Measurements from ENCODE around the gene GLIPR2. TPM values are rescaled to one million over a fixed set of nuclear protein-coding genes. Genes with fewer than 3 reads are reported as not detected.
"Not testable (repeated sequence)": the region's sequence is repeated elsewhere in the genome, so short reads cannot be mapped to it uniquely, and the experiment has no call there.

Gene GLIPR2
- 6.3 TPM for total RNA-seq (ENCODE audit: unreplicated experiment)
- long read RNA-seq, partial matches to known transcripts = 0 of 3 reads
- long read RNA-seq, other reads (novel, unspliced or antisense) = 0 of 3 reads

DNA sequence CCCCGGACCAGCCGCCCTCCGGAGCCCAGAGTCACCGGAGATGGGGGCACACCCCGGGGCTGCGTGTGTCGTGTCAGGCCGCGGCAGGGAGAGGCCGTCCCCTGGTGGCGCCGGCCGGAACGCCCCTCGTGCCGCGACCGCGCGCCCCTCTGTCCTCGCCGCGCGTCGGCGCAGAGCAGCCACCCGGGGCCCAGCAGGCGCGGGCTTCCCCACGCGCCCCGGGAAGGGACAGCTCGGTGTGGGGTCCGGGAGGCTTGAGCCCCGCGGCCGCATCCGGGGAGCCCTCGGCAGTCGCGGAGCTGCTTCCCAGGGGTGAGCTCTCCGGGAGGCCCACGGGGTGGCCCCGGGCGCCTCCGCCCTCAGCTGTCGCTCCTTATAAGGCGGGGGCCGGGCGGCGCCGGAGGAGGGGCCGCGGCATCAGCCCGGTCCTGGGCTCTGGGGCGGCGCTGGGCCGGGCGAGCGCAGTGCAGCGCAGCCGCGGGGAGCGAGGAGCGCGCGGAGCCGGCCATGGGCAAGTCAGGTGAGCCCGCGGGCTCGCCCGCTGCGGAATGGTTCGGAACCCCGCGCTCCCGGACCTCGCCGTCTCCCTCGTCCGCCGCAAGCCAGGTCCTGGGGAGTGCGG lies at the start of gene GLIPR2:
TSS of gene GLIPR2 (plus strand) at position 462 of the 622 bp plus-strand sequence. CDS start at position 508, 46 bp downstream.
- Mint-ChIP-seq H3K4me3 (ENCODE audit: unreplicated experiment) (peak within 1 kb of the TSS; percentile 93), H3K27me3 (ENCODE audit: unreplicated experiment) (peaks cover 22% of the 10 kb centered on the region), H3K9me3 (ENCODE audit: unreplicated experiment) (no peaks in the 10 kb centered on the region), H3K27ac (ENCODE audit: unreplicated experiment) (peak within 1 kb of the TSS; percentile 48), H3K36me3 (ENCODE audit: low read depth, unreplicated experiment) (peaks cover 3% of the 10 kb centered on the region), H3K4me1 (ENCODE audit: unreplicated experiment) (peaks cover 7% of the 10 kb centered on the region)
- TF ChIP-seq, protein P1, sequence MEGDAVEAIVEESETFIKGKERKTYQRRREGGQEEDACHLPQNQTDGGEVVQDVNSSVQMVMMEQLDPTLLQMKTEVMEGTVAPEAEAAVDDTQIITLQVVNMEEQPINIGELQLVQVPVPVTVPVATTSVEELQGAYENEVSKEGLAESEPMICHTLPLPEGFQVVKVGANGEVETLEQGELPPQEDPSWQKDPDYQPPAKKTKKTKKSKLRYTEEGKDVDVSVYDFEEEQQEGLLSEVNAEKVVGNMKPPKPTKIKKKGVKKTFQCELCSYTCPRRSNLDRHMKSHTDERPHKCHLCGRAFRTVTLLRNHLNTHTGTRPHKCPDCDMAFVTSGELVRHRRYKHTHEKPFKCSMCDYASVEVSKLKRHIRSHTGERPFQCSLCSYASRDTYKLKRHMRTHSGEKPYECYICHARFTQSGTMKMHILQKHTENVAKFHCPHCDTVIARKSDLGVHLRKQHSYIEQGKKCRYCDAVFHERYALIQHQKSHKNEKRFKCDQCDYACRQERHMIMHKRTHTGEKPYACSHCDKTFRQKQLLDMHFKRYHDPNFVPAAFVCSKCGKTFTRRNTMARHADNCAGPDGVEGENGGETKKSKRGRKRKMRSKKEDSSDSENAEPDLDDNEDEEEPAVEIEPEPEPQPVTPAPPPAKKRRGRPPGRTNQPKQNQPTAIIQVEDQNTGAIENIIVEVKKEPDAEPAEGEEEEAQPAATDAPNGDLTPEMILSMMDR (IDR thresholded peaks at IDR 0.05; ENCODE audit: unreplicated experiment) = no peak
- DNase-seq (ENCODE audit: low spot score) = peak; percentile 47

GRCh38 chr9:36087054-36087453 lies 49.5 kb upstream of the GLIPR2 start:
- Mint-ChIP-seq H3K4me1 (ENCODE audit: unreplicated experiment) (peaks cover 15% of the 10 kb centered on the region), H3K36me3 (ENCODE audit: low read depth, unreplicated experiment) (peaks cover 45% of the 10 kb centered on the region)
- H3K27ac Mint-ChIP-seq (ENCODE audit: unreplicated experiment); H3K9me3 Mint-ChIP-seq (ENCODE audit: unreplicated experiment); DNase-seq (ENCODE audit: low spot score); H3K27me3 Mint-ChIP-seq (ENCODE audit: unreplicated experiment); H3K4me3 Mint-ChIP-seq (ENCODE audit: unreplicated experiment): not testable (repeated sequence)

- H3K27me3 Mint-ChIP-seq (ENCODE audit: unreplicated experiment) = peaks cover 7% of the 10 kb centered on the region
- H3K36me3 Mint-ChIP-seq (ENCODE audit: low read depth, unreplicated experiment) = peaks cover 41% of the 10 kb centered on the region
- H3K27ac Mint-ChIP-seq (ENCODE audit: unreplicated experiment) = no peak overlapping the region
- no peaks in the 10 kb centered on the region for H3K9me3 Mint-ChIP-seq (ENCODE audit: unreplicated experiment)
- no peak overlapping the region for H3K4me3 Mint-ChIP-seq (ENCODE audit: unreplicated experiment)
- TF ChIP-seq, protein P1 (IDR thresholded peaks at IDR 0.05; ENCODE audit: unreplicated experiment) = no peak
- H3K4me1 Mint-ChIP-seq (ENCODE audit: unreplicated experiment) = peaks cover 15% of the 10 kb centered on the region
- no peak for DNase-seq (ENCODE audit: low spot score)
These were observed 48.5 kb upstream of the GLIPR2 start for GRCh38 chr9:36088020-36088419.

DNA sequence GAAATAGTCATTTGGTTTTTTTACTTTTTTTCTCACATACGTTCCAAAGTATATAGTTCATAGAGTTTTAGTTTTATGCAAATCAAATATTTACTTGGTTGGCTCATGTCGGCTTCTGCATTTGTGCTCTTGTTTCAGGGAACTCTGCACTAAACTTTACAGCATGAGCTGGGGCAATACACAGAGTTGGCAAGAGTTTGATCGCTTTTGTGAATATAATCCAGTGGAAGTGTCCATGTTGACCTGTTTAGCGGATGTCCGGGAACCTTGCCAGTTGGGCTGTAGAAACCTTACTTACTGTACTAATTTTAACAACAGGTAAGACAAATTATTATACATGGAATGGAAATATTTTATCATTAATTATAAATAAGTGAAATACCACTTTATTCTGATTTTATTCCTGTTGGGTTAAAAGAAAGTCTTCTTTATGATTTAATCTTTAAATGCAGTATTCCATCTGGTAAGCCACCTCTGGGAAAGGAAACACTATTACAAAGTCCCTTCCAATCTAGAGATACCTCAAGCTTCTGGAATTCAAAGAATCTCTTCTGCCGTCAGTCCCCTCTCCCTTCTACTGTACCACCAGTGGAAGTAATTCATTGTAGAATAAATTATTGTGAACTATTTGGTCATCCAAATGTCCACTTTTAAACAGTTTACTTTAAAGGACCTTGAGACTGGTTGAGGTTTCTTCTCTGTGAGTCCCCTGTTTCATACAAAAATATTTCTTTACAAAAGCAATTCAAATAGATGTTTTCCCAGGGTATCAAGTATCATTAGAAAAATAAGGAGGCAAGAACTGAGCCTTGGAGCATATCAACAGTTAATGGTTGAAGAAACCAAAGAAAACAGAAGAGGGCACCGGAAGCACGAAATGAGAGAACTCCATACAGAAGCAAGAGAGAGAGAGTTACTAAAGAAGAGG lies 45.2 kb upstream of the GLIPR2 start:
- Mint-ChIP-seq H3K27ac (ENCODE audit: unreplicated experiment) (peak overlapping the region; percentile 97), H3K9me3 (ENCODE audit: unreplicated experiment) (no peaks in the 10 kb centered on the region), H3K4me1 (ENCODE audit: unreplicated experiment) (peaks cover 21% of the 10 kb centered on the region), H3K4me3 (ENCODE audit: unreplicated experiment) (peak overlapping the region; percentile 4), H3K36me3 (ENCODE audit: low read depth, unreplicated experiment) (peaks cover 15% of the 10 kb centered on the region), H3K27me3 (ENCODE audit: unreplicated experiment) (peaks cover 4% of the 10 kb centered on the region)
- TF ChIP-seq, protein P1 (IDR thresholded peaks at IDR 0.05; ENCODE audit: unreplicated experiment) = no peak
- no peak for DNase-seq (ENCODE audit: low spot score)

DNA sequence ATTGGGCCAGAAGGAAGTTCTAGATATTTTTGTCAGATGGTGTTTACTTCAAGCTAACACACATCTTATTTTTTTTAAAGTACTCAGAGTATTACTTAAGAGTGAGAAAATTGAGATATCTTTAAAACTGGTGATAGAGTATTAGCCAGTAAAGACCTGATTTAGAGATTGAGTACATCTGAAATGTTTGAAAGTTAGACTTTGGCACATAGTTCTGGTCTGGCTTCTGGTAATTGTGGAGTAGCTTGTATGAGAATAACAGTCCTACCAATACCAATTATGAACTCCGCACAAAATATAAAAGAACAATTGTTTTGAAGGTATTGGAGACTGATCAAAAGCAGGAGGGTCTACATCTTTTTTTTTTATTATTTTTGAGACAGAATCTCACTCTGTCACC lies 44.5 kb upstream of the GLIPR2 start:
- no peaks in the 10 kb centered on the region for H3K9me3 Mint-ChIP-seq (ENCODE audit: unreplicated experiment)
- peaks cover 8% of the 10 kb centered on the region for H3K36me3 Mint-ChIP-seq (ENCODE audit: low read depth, unreplicated experiment)
- H3K27me3 Mint-ChIP-seq (ENCODE audit: unreplicated experiment) = peaks cover 1% of the 10 kb centered on the region
- DNase-seq (ENCODE audit: low spot score) = no peak
- H3K4me3 Mint-ChIP-seq (ENCODE audit: unreplicated experiment) = no peak overlapping the region
- peak overlapping the region; percentile 97 for H3K27ac Mint-ChIP-seq (ENCODE audit: unreplicated experiment)
- peaks cover 21% of the 10 kb centered on the region for H3K4me1 Mint-ChIP-seq (ENCODE audit: unreplicated experiment)
- TF ChIP-seq, protein P1 (IDR thresholded peaks at IDR 0.05; ENCODE audit: unreplicated experiment) = no peak
